SK-N-SH (cell line): Measurements from ENCODE around the gene ST7. TPM values are rescaled to one million over a fixed set of nuclear protein-coding genes. Genes with fewer than 3 reads are reported as not detected.

Experiments used
- FOSL2 ChIP-seq: IDR thresholded peaks from 2 replicates; pipeline ENCODE4 v1.4.0; 2012; ENCODE audit warnings: low read depth, mild to moderate bottlenecking, moderate library complexity, borderline replicate concordance
- GATA2 ChIP-seq: sonication (generic); formaldehyde crosslinking; IDR thresholded peaks from 2 replicates; pipeline ENCODE4 v1.5.0; 2020; ENCODE audit warnings: mild to moderate bottlenecking, missing genetic modification reagents
- JUND ChIP-seq: IDR thresholded peaks from 2 replicates; pipeline ENCODE4 v1.4.0; 2012
- MEF2A ChIP-seq: IDR thresholded peaks from 2 replicates; pipeline ENCODE4 v1.4.0; 2012; ENCODE audit warnings: low read depth, borderline replicate concordance
- RCOR1 ChIP-seq: fragments of 150-350 bp; IDR thresholded peaks from 2 replicates; pipeline ENCODE4 v1.6.1; 2017; ENCODE audit warnings: antibody characterized with exemption, low read length
- RXRA ChIP-seq: IDR thresholded peaks from 2 replicates; pipeline ENCODE4 v1.4.0; 2012; ENCODE audit warnings: low read depth, mild to moderate bottlenecking, borderline replicate concordance
- SMC3 ChIP-seq: IDR thresholded peaks from 2 replicates; pipeline ENCODE4 v1.6.1; 2012; ENCODE audit warnings: low read depth, low read length, improper control_type of control experiment
- polyA plus RNA-seq, 3 experiments: library from polyadenylated mRNA; depleted of rRNA; stranded (reverse); fragments of >200 nt; gene quantifications; 2 replicates each; pipeline ENCODE4 v1.2.3, GENCODE V29; 2012
- small RNA-seq, 7 experiments: library from RNA; depleted of rRNA; stranded (forward); fragments of <200 nt; gene quantifications; one replicate each; pipeline ENCODE3, GENCODE V24; 2012

ST7 gene
- polyA plus RNA-seq, 1 of the 3 experiments (the other 2 are of a cell fraction), result 23.5 TPM

DNA sequence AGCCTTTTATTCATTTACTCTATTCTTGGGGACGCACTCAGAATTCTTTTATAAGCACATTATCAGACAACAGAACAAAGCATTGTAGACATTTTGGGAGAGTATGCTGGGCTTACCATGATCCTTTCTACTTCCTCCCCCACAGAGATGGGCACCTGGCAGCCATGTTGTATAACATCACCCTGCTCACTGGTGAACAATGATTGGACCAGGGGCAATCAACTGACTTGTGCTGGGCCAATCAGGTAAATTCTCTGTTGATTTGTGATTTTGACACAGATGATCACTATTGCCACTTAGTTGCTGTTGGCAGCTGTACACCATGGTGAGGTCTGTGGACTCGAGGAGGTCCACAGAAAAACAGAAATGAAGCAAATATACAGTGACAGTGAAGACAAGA is 325.9 kb downstream of the ST7 start (continued):
- TF ChIP-seq RXRA (no peak), JUND (no peak), FOSL2 (no peak), SMC3 (no peak), RCOR1 (no peak), MEF2A (no peak), GATA2 (no peak)

Small RNA genes lying within 50 kb of the gene (small RNA-seq; reads per million reads assigned to genes)
- gene AC002542.1, result 0 reads per million in 7 experiments
- gene MTCYBP6, result 0 reads per million in 7 experiments
- gene RF00019, result 0 reads per million in 7 experiments
- gene RF02179, result 0 reads per million in 7 experiments
- gene RF02180, result 0 reads per million in 7 experiments
- gene RF02181, result 0 reads per million in 7 experiments
- 0 reads per million in 7 experiments for gene RF02183
- 0 reads per million in 7 experiments for gene RF02184
- 0 reads per million in 7 experiments for gene RF02185
- gene RF02188, result 0 reads per million in 7 experiments
- 0 reads per million in 7 experiments for gene RNA5SP239

Other genes starting within 250 kb of the ST7 start
- 44.6 and 65.6 TPM in 2 replicates for gene CAPZA2, start 90.9 kb upstream of the ST7 start, polyA plus RNA-seq (2012; rRNA removed)